GM12892 (cell line): Measurements from ENCODE around the gene WDSUB1.

Experiments used
- POLR2A ChIP-seq: IDR thresholded peaks from 2 replicates; pipeline ENCODE4 v1.6.1; 2011; ENCODE audit warnings: low read depth, low read length, control low read depth
- TAF1 ChIP-seq: IDR thresholded peaks from 2 replicates; pipeline ENCODE4 v1.6.1; 2011; ENCODE audit warnings: low read depth, mild to moderate bottlenecking, control low read depth, low read length, borderline replicate concordance

DNA sequence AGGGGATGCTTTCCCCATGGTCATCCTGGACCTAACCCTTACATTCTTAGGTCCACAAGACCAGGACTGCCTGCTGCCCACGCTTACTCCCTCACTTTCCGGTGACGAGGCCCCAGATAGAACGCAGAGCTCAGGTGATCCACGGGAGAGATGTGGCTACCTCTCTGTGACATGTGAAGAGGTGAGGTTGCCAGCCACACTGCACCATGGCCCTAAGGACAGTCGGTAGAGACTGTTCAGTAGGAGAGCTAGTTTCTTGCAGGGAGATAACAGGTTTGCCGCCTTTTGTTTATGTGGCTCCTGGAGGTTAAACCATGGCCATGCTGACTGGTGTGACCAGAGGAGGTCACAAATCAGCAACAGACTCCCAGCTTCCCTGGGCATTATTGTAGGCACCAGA is 71.4 kb downstream of the WDSUB1 start:
- TF ChIP-seq POLR2A, result no peak
- no peak for TF ChIP-seq TAF1
